GM19099 (cell line): ENCODE results near the gene CRLF2.

Experiments used
- POLR2A ChIP-seq: IDR thresholded peaks from 3 replicates; pipeline ENCODE4 v1.6.1; 2011; ENCODE audit warnings: low read depth; ENCODE audit not compliant: insufficient read length; ENCODE audit errors: extremely low read depth

The CRLF2 gene

GRCh38 chrX:1144293-1144692, 68.2 kb downstream of the CRLF2 start:
- TF ChIP-seq POLR2A: no peak
